HG03097 (cell line): ENCODE results near the gene GRAMD4.

Experiments used
- ATAC-seq: cut with Tn5 transposase; IDR thresholded peaks from one replicate; pipeline ENCODE4 v1.9.1; 2021; ENCODE audit not compliant: unreplicated experiment, low FRiP score

The GRAMD4 gene

DNA sequence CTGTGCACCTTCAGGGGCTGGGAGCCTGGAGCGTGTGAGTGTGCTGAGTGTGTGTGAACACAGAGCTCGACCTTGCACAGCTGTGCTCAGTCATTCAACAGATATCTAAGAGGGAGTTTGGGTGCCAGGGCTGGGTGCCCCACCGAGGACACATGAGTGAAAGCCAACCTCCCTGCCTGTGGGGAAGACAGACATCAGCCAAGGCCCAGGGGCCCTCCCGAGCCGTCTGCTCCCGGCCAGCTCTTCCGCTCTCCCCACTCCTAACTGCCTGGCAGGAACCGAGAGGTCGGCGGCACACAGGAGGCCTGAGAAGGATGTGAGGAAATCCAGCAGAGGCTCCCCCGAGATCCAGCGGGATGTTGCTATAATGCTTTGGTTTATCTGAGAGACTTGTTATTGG is 85.9 kb downstream of the GRAMD4 start:
- no peak for ATAC-seq

DNA sequence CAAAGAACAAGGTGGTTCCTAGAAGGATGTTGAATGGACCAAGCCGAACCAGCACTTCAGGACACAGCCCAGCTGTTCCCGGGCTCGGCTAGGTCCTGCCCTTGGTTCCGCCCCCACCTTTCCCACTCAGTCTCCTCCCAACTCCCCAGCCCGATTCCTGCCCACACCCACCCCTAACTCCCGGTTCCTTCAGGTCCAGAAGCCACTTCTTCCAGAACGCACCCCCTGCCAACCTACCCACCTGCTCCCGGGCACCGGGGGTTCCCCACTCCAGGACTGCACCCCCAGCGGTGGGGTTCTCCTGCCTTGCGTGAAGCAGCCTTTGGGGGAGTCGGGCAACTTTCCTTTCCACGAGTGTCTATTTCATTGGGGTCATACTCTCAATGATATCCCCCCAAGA is 87.1 kb downstream of the GRAMD4 start:
- no peak for ATAC-seq

DNA sequence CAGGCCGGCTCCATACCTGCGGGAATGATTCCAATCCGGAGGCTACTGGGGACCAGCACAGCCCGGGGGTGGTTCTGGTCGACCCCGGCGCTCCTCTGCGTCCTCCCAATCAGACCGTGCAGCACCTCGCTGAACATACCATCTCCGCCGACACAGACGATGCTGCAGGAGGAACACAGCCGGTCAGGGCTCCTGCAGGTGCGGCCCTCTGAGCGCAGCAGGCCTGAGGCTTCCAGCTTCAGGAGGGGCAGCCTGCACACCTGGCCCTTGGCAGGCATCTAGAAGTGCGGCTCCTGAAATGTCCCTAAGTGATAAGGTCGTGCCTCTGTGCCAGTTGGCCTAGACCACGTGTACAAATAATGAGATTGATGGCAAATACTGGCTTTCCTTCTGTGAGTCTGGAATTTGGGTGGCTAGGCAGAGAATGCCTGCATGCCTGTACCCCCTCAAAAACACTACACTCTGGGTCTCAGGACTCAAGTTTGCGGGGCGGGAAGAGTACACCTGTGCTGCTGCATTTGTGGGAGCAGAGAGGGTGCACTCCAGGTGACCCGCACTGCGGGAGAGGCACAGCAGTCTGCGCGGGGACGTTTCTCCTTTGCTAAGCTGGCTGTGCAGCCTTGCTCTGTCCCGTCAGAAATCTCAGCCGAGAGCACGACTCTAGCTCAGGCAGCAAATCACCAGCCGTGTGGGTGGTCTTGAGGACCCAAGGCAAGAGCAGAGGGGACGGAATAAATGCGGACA is 87.8 kb downstream of the GRAMD4 start:
- ATAC-seq: no peak

DNA sequence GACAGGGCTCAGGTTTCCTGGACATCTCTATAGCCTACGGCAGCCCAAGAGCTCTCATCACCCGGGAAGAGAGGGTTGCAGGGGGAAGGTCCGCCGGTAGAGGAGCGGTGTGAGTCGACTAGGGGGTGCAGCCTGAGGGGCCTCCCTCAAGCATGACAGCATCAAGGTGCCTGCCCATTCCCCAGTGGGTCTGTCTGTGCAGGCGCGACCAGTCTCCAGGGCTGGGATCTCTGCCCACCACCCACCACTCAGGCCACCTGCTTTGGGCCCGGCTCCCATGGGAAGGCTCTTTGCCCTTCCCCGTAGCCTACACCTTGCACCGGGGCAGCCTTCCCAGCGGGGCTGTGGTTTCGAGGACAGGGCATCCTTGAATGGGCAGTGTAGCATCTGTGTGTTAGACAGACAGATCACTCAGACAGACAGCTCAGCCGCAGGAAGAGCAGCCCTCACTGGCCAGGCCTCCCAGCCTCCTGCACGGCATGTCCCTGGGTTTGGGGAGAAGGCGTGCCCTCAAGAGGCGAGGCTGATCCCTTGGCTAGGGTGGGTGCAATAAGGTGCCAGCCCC is 88.7 kb downstream of the GRAMD4 start:
- no peak for ATAC-seq

DNA sequence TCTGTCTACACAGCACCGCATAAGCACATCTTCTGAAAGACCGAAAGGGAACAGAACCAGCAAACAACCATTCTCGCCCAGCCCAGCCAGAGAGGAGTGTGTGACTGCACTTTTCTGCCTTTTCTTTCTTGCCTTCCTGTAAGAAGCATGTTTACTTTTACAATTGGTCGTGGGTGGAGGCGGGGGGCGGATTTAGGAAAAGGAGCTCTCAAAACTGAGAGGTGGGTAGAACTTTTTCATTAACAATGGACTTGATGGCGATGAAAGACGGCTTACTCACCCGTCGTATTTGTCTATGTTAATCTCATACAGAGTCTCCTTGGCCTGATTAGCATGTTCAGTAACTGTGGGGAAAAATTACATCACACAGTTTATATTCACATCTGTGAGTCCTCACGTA is 90.6 kb downstream of the GRAMD4 start:
- no peak for ATAC-seq

DNA sequence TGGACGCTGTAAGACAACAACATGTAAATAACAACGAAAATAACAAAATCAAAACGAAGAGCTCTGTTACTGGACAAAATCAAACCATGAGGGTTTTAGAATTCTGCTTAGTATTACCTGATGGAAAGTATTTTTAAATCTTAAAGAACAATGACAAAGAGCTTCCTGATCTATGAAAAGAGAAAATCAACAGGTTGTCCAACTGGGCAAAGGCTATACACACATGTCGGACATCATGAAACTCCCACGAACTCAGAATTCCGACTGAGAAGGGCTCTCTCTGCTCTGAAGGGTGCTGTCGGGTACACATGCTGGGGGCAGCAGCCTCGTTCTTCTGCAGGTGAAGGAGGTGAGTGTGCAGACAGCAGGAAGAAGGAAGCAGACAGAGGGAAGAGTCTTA is 92.1 kb downstream of the GRAMD4 start:
- no peak for ATAC-seq

DNA sequence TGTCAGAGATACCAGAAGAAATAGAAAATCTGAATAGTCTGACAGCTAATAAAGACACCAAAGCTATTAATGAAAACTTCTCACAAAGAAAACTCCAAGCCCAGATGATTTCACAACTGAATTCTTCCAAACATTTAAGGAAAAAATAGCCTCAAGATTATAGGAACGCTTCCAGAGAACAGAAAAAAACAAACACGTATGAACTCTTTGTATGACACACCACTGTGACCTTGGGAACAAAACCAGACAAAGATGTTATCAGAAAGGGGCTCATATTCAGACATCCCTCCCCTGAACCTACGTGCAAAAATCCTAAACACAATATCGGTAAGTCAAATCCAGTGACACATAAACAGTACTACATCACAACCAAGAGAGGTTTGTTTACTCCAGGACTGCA is 94.4 kb downstream of the GRAMD4 start:
- no peak for ATAC-seq

DNA sequence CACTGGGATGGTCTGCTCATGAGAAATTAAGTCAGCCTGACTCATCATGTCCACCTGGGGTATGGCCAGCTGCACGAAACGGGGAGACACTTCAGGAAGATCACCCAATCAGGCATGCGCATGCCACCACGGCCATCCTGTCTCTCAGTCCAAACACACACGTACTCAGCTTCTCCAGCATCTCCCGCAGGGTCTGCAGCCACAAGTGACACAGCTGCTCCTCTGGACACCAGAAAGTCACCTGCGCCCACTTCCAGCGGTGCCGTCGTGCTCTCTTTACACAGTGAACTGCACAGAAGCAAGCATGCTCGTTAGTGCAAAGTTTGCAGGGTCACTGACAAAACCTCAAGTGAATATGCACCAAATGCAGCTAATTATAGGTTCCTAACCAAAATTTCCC is 99.7 kb downstream of the GRAMD4 start:
- ATAC-seq: no peak

DNA sequence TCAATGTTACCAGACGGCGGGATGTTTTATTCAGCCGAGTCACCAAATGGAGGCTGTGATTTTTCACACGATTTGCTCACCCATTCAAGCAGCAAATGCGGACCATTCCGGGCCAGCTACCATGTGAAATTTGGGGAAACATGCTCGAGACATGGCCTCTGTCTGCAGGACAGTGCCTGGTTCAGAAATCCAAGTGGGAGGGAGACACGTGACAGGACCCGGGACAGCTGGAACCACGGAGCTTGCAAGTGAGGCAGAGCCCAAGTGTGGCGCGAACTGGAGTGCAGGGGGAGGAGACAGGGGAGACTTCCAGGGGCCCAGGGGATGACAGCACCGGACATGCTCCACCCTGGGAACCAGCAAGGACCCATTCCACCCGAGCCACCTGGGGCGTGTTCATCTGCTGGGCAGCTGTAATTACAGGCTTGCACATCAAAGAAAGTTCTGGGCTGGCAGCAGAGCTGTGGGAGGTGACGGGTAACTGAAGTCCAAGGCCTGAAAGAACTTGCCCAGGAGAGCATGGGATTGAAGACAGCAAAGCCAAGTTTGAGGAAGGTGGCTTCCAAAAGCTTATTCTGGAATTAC is 101.4 kb downstream of the GRAMD4 start:
- no peak for ATAC-seq

DNA sequence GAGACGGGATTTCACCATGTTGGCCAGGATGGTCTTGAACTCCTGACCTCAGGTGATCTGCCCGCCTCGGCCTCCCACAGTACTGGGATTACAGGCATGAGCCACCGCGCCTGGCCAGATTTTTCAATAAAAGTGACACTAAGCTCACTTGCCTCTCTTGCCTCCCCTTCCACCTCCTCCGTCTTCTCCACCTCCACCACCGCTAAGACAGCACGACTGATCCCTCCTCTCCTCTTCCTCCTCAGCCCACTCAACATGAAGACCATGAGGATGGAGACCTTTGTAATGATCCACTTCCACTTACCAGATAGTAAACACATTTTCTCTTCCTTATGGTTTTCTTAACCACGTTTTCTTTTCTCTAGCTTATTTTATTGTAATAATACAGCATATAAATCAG is 103.7 kb downstream of the GRAMD4 start:
- no peak for ATAC-seq

DNA sequence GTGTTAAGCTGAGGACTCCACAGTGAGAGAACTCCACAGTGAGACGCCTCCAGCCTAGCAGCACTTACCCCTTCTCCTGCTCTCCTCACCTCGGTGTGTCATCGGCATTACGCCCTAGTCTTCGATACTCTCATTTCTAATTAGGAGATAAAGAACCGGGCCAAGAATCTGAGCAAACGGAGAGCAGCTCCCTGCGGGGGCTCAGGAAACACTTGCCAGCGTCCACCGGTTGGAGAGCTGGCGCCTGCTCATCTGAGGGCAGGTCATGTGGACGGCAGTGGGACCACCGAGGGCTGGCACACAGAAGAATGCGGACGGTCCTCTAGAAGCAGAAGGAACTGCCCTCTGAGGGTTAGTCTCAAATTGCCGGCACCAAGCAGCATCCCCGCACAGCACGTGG is 104.9 kb downstream of the GRAMD4 start:
- ATAC-seq: no peak

DNA sequence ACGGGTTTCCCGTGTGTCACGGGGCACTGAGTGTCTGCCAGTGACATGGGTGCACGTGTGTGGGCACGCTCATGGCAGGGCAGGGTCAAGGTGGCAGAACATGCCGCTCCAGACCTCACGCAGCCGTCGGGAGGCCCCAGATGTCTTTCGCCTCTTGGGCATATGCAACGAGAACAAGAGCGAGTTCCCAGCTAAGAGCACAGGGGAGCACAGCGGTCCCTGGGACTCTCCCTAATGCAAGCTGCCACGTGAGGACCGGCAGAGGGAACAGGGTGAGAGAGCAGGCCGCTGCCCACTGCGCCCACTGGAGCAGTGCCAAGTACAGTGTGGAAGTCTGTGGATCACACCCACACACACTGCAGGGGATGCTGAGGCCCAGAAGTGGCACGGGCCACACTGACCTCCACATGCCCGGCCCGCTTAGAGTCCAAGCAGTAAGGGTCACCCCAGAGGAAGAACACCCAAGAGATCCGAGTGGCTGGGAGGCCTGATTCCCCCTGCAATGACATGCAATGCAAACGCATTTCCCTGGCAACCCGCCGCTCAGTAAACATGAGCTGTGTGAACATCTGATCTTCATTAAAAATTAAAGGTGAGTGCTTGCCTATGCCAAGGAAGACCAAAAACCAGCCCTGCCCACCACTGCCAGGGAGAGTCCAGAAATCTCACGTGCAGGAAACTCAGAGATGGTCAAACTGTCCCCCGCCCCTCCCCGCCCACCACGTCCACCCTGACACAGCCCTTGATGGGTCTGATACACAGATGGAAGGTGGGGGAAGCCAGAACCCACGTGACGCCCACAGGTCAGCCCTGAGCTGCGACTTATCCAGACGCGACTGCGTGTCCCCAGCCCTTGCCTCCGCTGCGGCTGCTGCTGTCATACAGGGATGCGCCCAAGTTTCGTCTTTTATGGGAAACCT is 106.1 kb downstream of the GRAMD4 start:
- ATAC-seq: no peak

DNA sequence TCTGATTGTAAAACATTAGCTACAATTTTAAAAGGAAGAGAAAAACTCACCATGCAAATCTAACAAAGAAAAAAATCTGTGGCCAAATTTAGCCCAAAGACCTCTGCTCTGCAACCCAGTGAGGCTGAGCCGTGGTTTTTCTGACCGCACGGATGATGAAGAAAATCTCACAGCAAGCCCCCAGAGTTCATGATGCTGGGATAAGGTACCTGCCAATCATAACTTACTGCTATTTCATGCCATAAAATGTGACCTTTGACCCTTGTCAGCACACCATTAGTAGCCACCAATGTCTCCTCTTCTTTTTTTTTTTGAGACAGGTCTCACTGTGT is 106.8 kb downstream of the GRAMD4 start:
- ATAC-seq: no peak

DNA sequence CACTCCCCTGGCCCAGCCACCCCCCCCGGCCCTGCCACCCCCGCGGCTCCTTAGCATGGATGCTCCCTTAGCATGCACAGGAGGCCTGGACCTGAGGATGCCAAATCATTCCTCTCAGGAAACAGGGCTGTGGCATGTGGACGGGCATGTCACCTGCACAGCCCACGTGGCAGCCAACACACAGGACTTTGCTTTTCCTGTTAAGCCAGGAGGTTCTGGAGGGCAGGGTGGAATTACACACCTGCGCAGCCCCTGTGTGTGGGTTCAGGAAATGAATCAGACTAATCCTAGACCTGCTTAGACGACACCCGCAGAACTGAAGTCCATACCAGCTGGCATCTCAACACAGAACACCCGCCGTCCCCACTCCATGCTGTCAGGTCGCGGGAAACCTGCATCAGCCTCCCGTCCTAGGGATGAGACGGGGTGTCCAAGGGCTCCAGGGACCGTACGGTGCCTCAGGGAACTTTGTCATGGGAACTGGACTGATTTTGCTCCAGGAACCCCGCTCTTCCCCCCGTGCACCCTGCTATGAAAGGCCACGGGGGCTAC is 107.7 kb downstream of the GRAMD4 start:
- no peak for ATAC-seq

DNA sequence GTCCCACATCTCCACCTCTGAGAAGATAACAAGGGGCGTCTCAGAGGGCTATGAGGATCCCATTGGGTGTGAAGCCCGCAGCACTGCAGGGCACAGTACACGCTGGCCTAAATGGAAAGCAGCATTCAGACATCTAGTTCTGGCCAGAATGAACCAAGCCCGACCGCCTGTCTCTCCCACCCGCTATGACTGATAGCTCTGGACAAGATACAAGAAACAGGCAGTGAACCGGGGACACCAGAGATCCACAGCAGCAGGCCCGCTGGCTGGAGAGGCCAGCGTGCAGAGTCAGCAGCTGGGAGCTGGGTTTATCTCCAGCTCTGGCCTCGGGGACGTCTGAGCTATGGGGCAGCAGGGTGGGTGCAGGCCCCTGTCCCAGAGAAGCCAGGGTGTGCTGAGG is 108.3 kb downstream of the GRAMD4 start:
- no peak for ATAC-seq
